OCI-LY3 (cell line): ENCODE results near the gene HIP1.
"Not testable (repeated sequence)": the region's sequence is repeated elsewhere in the genome, so short reads cannot be mapped to it uniquely, and the experiment has no call there.

Experiments used
- H2AFZ ChIP-seq: fragments of 200-600, 300-600 bp; shearing (Covaris generic); 2 replicates; pipeline ENCODE4 v1.6.0; 2014; ENCODE audit warnings: antibody characterized with exemption, low read depth, low read length
- H3K27ac ChIP-seq: fragments of 200-600, 300-600 bp; sonication (generic); 2 replicates; pipeline ENCODE4 v1.5.1; 2014; ENCODE audit warnings: mild to moderate bottlenecking, low read length, moderate library complexity, mixed read lengths
- H3K27me3 ChIP-seq: fragments of 200-600, 300-600 bp; sonication (generic); 2 replicates; pipeline ENCODE4 v1.6.1; 2014; ENCODE audit warnings: low read depth, low read length, mixed read lengths
- H3K36me3 ChIP-seq: fragments of 200-600, 300-600 bp; sonication (generic); replicated peaks from 2 replicates; pipeline ENCODE3; 2014; ENCODE audit warnings: low read depth, low read length, mixed read lengths
- H3K4me1 ChIP-seq: fragments of 300-600, 200-600 bp; sonication (generic); 2 replicates; pipeline ENCODE4 v1.6.1; 2014; ENCODE audit warnings: low read length, mixed read lengths
- H3K4me2 ChIP-seq: fragments of 200-600, 300-600 bp; sonication (generic); 2 replicates; pipeline ENCODE4 v1.6.1; 2014; ENCODE audit warnings: low read length, mixed read lengths
- H3K4me3 ChIP-seq: fragments of 300-600, 200-600 bp; sonication (generic); 2 replicates; pipeline ENCODE4 v1.5.1; 2014; ENCODE audit warnings: antibody characterized with exemption, mild to moderate bottlenecking, low read length, moderate library complexity
- H3K79me2 ChIP-seq: fragments of 300-600, 200-600 bp; shearing (Covaris generic); 2 replicates; pipeline ENCODE4 v1.6.1; 2014; ENCODE audit warnings: mild to moderate bottlenecking, low read length, mixed read lengths
- H3K9ac ChIP-seq: fragments of 300-600, 200-600 bp; shearing (Covaris generic); 2 replicates; pipeline ENCODE4 v1.6.0; 2014; ENCODE audit warnings: mild to moderate bottlenecking, low read length, moderate library complexity
- H3K9me3 ChIP-seq: fragments of 200-600, 300-600 bp; shearing (Covaris generic); 2 replicates; pipeline ENCODE4 v1.6.1; 2014; ENCODE audit warnings: low read length, mixed read lengths; ENCODE audit not compliant: insufficient read depth
- H4K20me1 ChIP-seq: fragments of 200-600, 300-600 bp; sonication (generic); 2 replicates; pipeline ENCODE4 v1.6.1; 2016; ENCODE audit warnings: low read length, mixed read lengths; ENCODE audit not compliant: insufficient read depth
- EZH2phosphoT487 ChIP-seq: fragments of 200-600 bp; shearing (Covaris generic); IDR thresholded peaks from 2 replicates; pipeline ENCODE4 v1.6.1; 2018; ENCODE audit warnings: antibody characterized with exemption, mixed run types, low read depth
- TF ChIP-seq, protein P1 (sequence below): fragments of 200-600, 300-600 bp; sonication (generic); IDR thresholded peaks from 2 replicates; pipeline ENCODE4 v1.5.1; 2014; ENCODE audit warnings: antibody characterized with exemption, low read length, low read depth

The HIP1 gene

DNA sequence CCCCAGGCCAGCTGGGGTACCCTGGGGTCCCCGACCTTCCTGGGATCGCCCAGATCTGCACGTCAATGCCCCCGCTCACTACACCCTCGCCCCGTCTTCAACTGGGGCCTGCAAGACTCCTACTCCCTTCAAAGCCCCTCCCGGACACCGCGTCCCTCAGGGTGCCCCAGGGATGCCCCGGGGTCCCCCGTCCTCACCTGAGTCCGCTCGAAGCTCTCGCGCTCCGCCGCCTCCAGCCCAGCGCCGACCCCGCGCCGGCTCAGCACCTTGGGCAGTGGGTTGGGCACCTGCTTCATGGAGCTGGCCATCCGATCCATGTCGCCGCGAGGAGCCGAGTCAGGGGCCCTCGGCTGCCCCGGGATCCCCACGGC lies at the start of gene HIP1:
Gene HIP1 (minus strand): TSS at position 338 of the 371 bp plus-strand sequence. CDS start 21 bp downstream, at position 317.
- H3K36me3 ChIP-seq, result no peaks in the 10 kb centered on the region
- peak within 1 kb of the TSS; percentile 98 for H3K4me3 ChIP-seq
- H3K27ac ChIP-seq, result peak within 1 kb of the TSS; percentile 50
- peaks cover 27% of the 10 kb centered on the region for H3K4me1 ChIP-seq
- TF ChIP-seq EZH2phosphoT487, result no peak
- TF ChIP-seq, protein P1, sequence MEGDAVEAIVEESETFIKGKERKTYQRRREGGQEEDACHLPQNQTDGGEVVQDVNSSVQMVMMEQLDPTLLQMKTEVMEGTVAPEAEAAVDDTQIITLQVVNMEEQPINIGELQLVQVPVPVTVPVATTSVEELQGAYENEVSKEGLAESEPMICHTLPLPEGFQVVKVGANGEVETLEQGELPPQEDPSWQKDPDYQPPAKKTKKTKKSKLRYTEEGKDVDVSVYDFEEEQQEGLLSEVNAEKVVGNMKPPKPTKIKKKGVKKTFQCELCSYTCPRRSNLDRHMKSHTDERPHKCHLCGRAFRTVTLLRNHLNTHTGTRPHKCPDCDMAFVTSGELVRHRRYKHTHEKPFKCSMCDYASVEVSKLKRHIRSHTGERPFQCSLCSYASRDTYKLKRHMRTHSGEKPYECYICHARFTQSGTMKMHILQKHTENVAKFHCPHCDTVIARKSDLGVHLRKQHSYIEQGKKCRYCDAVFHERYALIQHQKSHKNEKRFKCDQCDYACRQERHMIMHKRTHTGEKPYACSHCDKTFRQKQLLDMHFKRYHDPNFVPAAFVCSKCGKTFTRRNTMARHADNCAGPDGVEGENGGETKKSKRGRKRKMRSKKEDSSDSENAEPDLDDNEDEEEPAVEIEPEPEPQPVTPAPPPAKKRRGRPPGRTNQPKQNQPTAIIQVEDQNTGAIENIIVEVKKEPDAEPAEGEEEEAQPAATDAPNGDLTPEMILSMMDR, result no peak
- H3K9ac ChIP-seq, result peak within 1 kb of the TSS; percentile 89
- H4K20me1 ChIP-seq, result no peaks in the 10 kb centered on the region
- no peaks in the 10 kb centered on the region for H3K9me3 ChIP-seq
- H3K27me3 ChIP-seq, result peaks cover 15% of the 10 kb centered on the region
- peak within 1 kb of the TSS; percentile 71 for H2AFZ ChIP-seq
- H3K79me2 ChIP-seq, result no peaks in the 10 kb centered on the region
- peak within 1 kb of the TSS; percentile 83 for H3K4me2 ChIP-seq

GRCh38 chr7:75788154-75788847 lies 49.6 kb upstream of the HIP1 start:
- not testable (repeated sequence) for H3K9ac ChIP-seq, H3K27ac ChIP-seq, H4K20me1 ChIP-seq

DNA sequence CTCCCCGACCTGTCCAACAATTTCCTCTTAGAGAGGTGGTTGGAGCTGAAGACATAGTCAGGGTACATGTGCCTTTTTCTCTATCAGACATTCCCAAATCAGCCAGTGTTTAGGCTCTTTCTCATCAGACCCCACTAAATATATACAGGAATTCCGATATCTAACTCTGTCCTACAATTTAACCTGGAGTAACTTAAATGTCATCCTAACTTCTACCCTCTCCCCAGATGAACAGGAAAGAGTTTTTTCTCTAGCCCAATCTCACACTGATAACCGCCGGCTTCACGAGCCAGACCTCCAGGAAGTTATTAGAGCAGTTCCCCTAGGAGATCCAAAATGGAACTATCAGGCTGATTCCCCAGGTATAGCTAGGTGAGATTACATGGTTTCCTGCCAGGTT lies 44.3 kb upstream of the HIP1 start:
- not testable (repeated sequence) for H4K20me1 ChIP-seq, H3K36me3 ChIP-seq, H3K9ac ChIP-seq, H2AFZ ChIP-seq, H3K4me3 ChIP-seq, H3K27me3 ChIP-seq, H3K27ac ChIP-seq, H3K4me2 ChIP-seq, H3K79me2 ChIP-seq, H3K4me1 ChIP-seq, H3K9me3 ChIP-seq

More at GRCh38 chr7:75788154-75788847, 49.6 kb upstream of the HIP1 start:
- H3K36me3 ChIP-seq, H3K4me3 ChIP-seq, H3K27me3 ChIP-seq, H3K9me3 ChIP-seq, H2AFZ ChIP-seq, H3K4me2 ChIP-seq, H3K4me1 ChIP-seq, H3K79me2 ChIP-seq: not testable (repeated sequence)

DNA sequence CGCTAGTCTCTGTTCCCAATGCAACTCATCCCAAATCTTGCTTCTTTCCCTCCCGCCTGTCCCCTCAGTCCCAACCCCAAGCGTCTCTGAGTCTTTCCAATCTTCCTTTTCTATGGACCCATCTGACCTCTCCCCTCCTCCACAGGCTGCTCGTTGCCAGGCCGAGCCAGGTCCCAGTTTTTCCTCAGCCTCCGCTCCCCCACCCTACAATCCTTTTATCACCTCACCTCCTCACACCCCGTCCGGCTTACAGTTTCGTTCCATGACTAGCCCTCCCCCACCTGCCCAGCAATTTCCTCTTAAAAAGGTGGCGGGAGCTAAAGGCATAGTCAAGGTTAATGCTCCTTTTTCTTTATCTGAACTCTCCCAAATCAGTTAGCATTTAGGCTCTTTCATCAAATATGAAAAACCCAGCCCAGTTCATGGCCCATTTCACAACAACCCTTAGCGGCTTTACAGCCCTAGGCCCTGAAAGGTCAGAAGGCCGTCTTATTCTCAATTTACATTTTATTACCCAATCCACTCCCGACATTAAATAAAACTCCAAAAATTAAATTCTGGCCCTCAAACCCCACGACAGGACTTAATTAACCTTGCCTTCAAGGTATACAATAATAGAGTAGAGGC lies 42.0 kb upstream of the HIP1 start:
- not testable (repeated sequence) for H2AFZ ChIP-seq, H3K9ac ChIP-seq, H3K4me3 ChIP-seq, H3K36me3 ChIP-seq, H3K79me2 ChIP-seq, H3K9me3 ChIP-seq, H3K27me3 ChIP-seq, H3K27ac ChIP-seq, H4K20me1 ChIP-seq, H3K4me1 ChIP-seq, H3K4me2 ChIP-seq

- H2AFZ ChIP-seq, H3K4me3 ChIP-seq, H3K27ac ChIP-seq, H3K9ac ChIP-seq, H3K79me2 ChIP-seq, H3K36me3 ChIP-seq, H3K4me2 ChIP-seq, H4K20me1 ChIP-seq, H3K4me1 ChIP-seq, H3K9me3 ChIP-seq, H3K27me3 ChIP-seq: not testable (repeated sequence)
Observed at GRCh38 chr7:75779516-75779915, 40.8 kb upstream of the HIP1 start.

DNA sequence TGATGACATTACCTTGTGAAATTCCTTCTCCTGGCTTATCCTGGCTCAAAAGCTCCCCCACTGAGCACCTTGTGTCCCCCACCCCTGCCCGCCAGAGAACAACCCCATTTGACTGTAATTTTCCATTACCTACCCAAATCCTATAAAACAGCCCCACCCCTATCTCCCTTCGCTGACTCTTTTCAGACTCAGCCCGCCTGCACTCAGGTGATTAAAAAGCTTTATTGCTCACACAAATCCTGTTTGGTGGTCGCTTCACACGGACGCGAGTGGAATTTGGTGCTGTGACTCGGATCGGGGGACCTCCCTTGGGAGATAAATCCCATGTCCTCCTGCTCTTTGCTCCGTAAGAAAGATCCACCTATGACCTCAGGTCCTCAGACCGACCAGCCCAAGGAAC lies 40.3 kb upstream of the HIP1 start:
- H3K27ac ChIP-seq, H3K9me3 ChIP-seq, H3K4me2 ChIP-seq, H4K20me1 ChIP-seq, H3K79me2 ChIP-seq, H3K4me1 ChIP-seq, H3K4me3 ChIP-seq, H3K9ac ChIP-seq, H2AFZ ChIP-seq, H3K27me3 ChIP-seq, H3K36me3 ChIP-seq: not testable (repeated sequence)
